B cell (primary cell): ENCODE measurements around the gene HS6ST3. TPM values are rescaled to one million over a fixed set of nuclear protein-coding genes. Genes with fewer than 3 reads are reported as not detected.

ENCODE experiments used
- ATAC-seq: fragments of 200-7000 bp; cut with Tn5 transposase; one replicate; pipeline ENCODE4 v1.10.0; 2021; ENCODE audit warnings: low read depth, mild to moderate bottlenecking, moderate number of reproducible peaks, moderate library complexity
- CTCF ChIA-PET: fragments of 350-600 bp; sonication (Branson Sonifier 250); formaldehyde crosslinking; loops from one replicate; lab custom pipeline; 2021; ENCODE audit warnings: antibody characterized with exemption, inconsistent platforms; lab: Charles Lee
- POLR2A ChIA-PET: fragments of 350-600 bp; sonication (Branson Sonifier 250); formaldehyde crosslinking; loops from one replicate; lab custom pipeline; 2021; ENCODE audit warnings: antibody characterized with exemption; lab: Charles Lee
- DNase-seq: peaks from one replicate; pipeline ENCODE4 v3.0.0; 2013
- H2AFZ ChIP-seq: 2 replicates; pipeline ENCODE4 v1.6.1; 2012; ENCODE audit warnings: mild to moderate bottlenecking, low read depth, low read length; ENCODE audit not compliant: insufficient read depth, poor library complexity, severe bottlenecking
- H3K27ac ChIP-seq, 2 donors: 1 replicate in 1 of 2; 2 replicates in 1 of 2; pipeline ENCODE4 v1.5.1; 2012 to 2013; ENCODE audit warnings: low read length in 2 of 2, mild to moderate bottlenecking in 2 of 2, moderate library complexity in 1 of 2
- H3K27me3 ChIP-seq, 4 experiments: fragments of 200-600 bp in 1 of 4; sonication (generic) in 1 of 4; replicated peaks in 1 of 4; 1 replicate in 2 of 4; 2 replicates in 2 of 4; pipeline versions ENCODE4 v1.6.1 to v1.7.0; 2013 to 2016; ENCODE audit warnings: low read length in 3 of 4, mild to moderate bottlenecking in 2 of 4, mixed read lengths in 1 of 4, moderate library complexity in 1 of 4; ENCODE audit not compliant: insufficient read depth in 4 of 4, control insufficient read depth in 3 of 4; ENCODE audit errors: control extremely low read depth in 1 of 4
- H3K36me3 ChIP-seq, 2 experiments: replicated peaks in 1 of 2; 1 replicate in 1 of 2; 2 replicates in 1 of 2; pipeline versions ENCODE4 v1.6.1 to v1.7.1; 2013; ENCODE audit warnings: low read length in 1 of 2; ENCODE audit not compliant: insufficient read depth in 2 of 2, control insufficient read depth in 1 of 2; ENCODE audit errors: control extremely low read depth in 1 of 2, extremely low read depth in 1 of 2
- H3K4me1 ChIP-seq, 2 donors: fragments of 200-600 bp in 1 of 2; sonication (generic) in 1 of 2; 1 replicate in 1 of 2; 2 replicates in 1 of 2; pipeline versions ENCODE4 v1.5.1 to v1.6.1; 2013 to 2017; ENCODE audit warnings: low read length in 2 of 2; ENCODE audit not compliant: control insufficient read depth in 2 of 2, insufficient read depth in 2 of 2
- H3K4me2 ChIP-seq: replicated peaks from 2 replicates; pipeline ENCODE3; 2012; ENCODE audit warnings: mild to moderate bottlenecking, low read depth, low read length; ENCODE audit not compliant: poor library complexity, severe bottlenecking
- H3K4me3 ChIP-seq, 5 experiments: fragments of 200-600 bp in 1 of 5; sonication (generic) in 1 of 5; 1 replicate in 3 of 5; 2 replicates in 2 of 5; pipeline versions ENCODE4 v1.5.1 to v1.7.0; 2011 to 2016; ENCODE audit warnings: low read length in 4 of 5, mild to moderate bottlenecking in 4 of 5, low read depth in 2 of 5, control low read depth in 1 of 5, moderate library complexity in 1 of 5; ENCODE audit not compliant: insufficient read depth in 1 of 5; ENCODE audit errors: control extremely low read depth in 1 of 5, extremely low read depth in 1 of 5
- H3K79me2 ChIP-seq: fragments of 200-600 bp; sonication (generic); one replicate; pipeline ENCODE4 v1.6.0; 2016; ENCODE audit warnings: low read length; ENCODE audit not compliant: control insufficient read depth, insufficient read depth
- H3K9ac ChIP-seq: fragments of 200-600 bp; sonication (generic); 2 replicates; pipeline ENCODE4 v1.6.1; 2017; ENCODE audit warnings: mild to moderate bottlenecking, low read length, moderate library complexity
- H3K9me3 ChIP-seq, 3 donors: one replicate each; pipeline versions ENCODE4 v1.6.1 to v1.7.1; 2013; ENCODE audit warnings: low read length in 2 of 3; ENCODE audit not compliant: control insufficient read depth in 2 of 3, insufficient read depth in 1 of 3; ENCODE audit errors: control extremely low read depth in 1 of 3
- H4K20me1 ChIP-seq: 2 replicates; pipeline ENCODE4 v1.6.0; 2012; ENCODE audit warnings: mild to moderate bottlenecking, low read length; ENCODE audit not compliant: insufficient read depth, control insufficient read depth, poor library complexity, severe bottlenecking
- H3K27ac Mint-ChIP-seq: one replicate; pipeline ENCODE4 v1.8.0; 2021; ENCODE audit warnings: mixed read lengths
- H3K27me3 Mint-ChIP-seq: one replicate; pipeline ENCODE4 v1.8.0; 2021; ENCODE audit warnings: mixed read lengths
- H3K4me1 Mint-ChIP-seq: one replicate; pipeline ENCODE4 v1.8.0; 2021; ENCODE audit warnings: mixed read lengths
- H3K4me3 Mint-ChIP-seq: one replicate; pipeline ENCODE4 v1.8.0; 2021; ENCODE audit warnings: mixed read lengths
- H3K9me3 Mint-ChIP-seq: one replicate; pipeline ENCODE4 v1.8.0; 2022; ENCODE audit warnings: mixed read lengths; ENCODE audit not compliant: insufficient read depth
- EZH2 ChIP-seq: IDR thresholded peaks from 2 replicates; pipeline ENCODE4 v1.6.1; 2012; ENCODE audit warnings: borderline replicate concordance, low read depth, mild to moderate bottlenecking, moderate library complexity, low read length; ENCODE audit not compliant: insufficient read depth, poor library complexity, severe bottlenecking
- WGBS: methylation state at CpG from one replicate; pipeline ENCODE4 v1.1.5; 2013; ENCODE audit warnings: missing lambda C conversion rate; ENCODE audit not compliant: insufficient coverage; 5-methylcytosine and 5-hydroxymethylcytosine counted together
- intact Hi-C: fragments of 100-400 bp; cut with micrococcal nuclease; formaldehyde crosslinking; loops from one replicate; pipeline ENCODE4 v1.10.0; 2022
- polyA plus RNA-seq: library from polyadenylated mRNA; depleted of rRNA; stranded (reverse); fragments of >200 nt; gene quantifications from 2 replicates; pipeline ENCODE4 v1.2.3, GENCODE V29; 2012
- total RNA-seq, 2 donors: library from RNA; stranded (reverse); fragments of 120-200 nt in 1 of 2; gene quantifications; 1 replicate in 1 of 2; 2 replicates in 1 of 2; pipeline versions ENCODE4 v1.2.3 to v1.2.4, GENCODE V29; 2013 to 2022
- TF ChIP-seq, protein P1 (sequence below): fragments of 200-600 bp; IDR thresholded peaks from one replicate; pipeline ENCODE4 v1.8.0; 2022; ENCODE audit warnings: antibody characterized with exemption, mild to moderate bottlenecking

Gene HS6ST3
- total and polyA plus RNA-seq, 2 donors (not counting 1 experiment from before 2014, with no cell fraction given): not detected

DNA sequence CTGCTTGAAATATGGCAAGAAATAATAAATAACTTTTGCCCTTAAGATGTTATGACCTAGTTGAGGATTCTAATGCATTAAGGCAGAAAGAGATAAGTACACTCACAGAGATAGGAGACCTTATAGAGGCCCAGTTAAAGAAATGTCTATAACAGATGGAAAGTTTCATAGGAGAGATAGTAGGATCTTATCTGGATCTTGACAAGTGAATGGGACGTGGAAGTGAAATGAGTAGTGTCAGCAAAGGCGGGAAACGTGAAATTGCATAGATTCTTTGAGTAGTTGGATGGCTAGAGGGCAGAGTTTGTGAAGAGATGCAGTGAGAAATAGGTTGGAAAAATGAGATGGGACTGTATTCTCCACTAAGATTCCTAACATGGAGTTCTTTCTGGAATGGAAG is 71.2 kb downstream of the HS6ST3 start:
- no peak overlapping the region for H3K9ac ChIP-seq
- no peak overlapping the region for H3K4me2 ChIP-seq
- Mint-ChIP-seq H3K27me3 (no peaks in the 10 kb centered on the region), H3K4me1 (no peaks in the 10 kb centered on the region), H3K4me3 (no peak overlapping the region), H3K27ac (no peak overlapping the region), H3K9me3 (no peaks in the 10 kb centered on the region)
- ATAC-seq (no peak), DNase-seq (no peak)
- TF ChIP-seq EZH2: no peak
- TF ChIP-seq, protein P1, sequence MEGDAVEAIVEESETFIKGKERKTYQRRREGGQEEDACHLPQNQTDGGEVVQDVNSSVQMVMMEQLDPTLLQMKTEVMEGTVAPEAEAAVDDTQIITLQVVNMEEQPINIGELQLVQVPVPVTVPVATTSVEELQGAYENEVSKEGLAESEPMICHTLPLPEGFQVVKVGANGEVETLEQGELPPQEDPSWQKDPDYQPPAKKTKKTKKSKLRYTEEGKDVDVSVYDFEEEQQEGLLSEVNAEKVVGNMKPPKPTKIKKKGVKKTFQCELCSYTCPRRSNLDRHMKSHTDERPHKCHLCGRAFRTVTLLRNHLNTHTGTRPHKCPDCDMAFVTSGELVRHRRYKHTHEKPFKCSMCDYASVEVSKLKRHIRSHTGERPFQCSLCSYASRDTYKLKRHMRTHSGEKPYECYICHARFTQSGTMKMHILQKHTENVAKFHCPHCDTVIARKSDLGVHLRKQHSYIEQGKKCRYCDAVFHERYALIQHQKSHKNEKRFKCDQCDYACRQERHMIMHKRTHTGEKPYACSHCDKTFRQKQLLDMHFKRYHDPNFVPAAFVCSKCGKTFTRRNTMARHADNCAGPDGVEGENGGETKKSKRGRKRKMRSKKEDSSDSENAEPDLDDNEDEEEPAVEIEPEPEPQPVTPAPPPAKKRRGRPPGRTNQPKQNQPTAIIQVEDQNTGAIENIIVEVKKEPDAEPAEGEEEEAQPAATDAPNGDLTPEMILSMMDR: no peak
- 71% methylated on average over 3 of the region's 3 CpGs for WGBS
- H3K27me3 ChIP-seq: no peaks in the 10 kb centered on the region
- no peaks in the 10 kb centered on the region for H3K36me3 ChIP-seq
- H3K4me3 ChIP-seq: no peak overlapping the region
- H3K79me2 ChIP-seq: no peaks in the 10 kb centered on the region
- intact Hi-C loops: no loop called here
- CTCF ChIA-PET: no interaction called here
- H3K27ac ChIP-seq: no peak overlapping the region
- no peak overlapping the region for H2AFZ ChIP-seq
- peaks cover 0 to 2% (median 0%) of the 10 kb centered on the region in 3 donors for H3K9me3 ChIP-seq
- H4K20me1 ChIP-seq: no peaks in the 10 kb centered on the region
- no peaks in the 10 kb centered on the region for H3K4me1 ChIP-seq
- POLR2A ChIA-PET: no interaction called here

DNA sequence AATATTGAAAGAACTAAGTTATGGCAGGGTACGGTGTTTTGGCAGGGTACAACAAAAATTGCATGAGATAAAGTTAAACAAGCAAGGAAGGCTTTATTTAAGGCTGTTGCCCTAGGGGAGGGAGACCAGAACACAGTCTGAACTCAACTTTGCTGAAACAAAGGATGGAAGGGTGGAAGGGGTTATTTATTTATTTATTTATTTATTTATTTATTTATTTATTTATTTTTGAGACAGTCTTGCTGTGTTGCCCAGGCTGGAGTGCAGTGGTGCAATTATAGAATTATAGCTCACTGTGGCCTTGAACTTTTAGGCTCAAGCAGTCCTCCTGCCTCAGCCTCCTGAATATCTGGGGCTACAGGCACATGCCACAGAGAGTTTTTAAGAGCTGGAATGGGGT is 75.9 kb downstream of the HS6ST3 start:
- no peak overlapping the region for H2AFZ ChIP-seq
- no peak overlapping the region for H3K9ac ChIP-seq
- H3K4me1 ChIP-seq: no peaks in the 10 kb centered on the region
- H3K4me2 ChIP-seq: no peak overlapping the region
- Mint-ChIP-seq H3K4me1 (no peaks in the 10 kb centered on the region), H3K27me3 (no peaks in the 10 kb centered on the region), H3K9me3 (no peaks in the 10 kb centered on the region), H3K4me3 (no peak overlapping the region), H3K27ac (no peak overlapping the region)
- H4K20me1 ChIP-seq: no peaks in the 10 kb centered on the region
- no peaks in the 10 kb centered on the region for H3K79me2 ChIP-seq
- no peak for TF ChIP-seq EZH2
- TF ChIP-seq, protein P1: no peak
- intact Hi-C loops: no loop called here
- ChIA-PET POLR2A (no interaction called here), CTCF (no interaction called here)
- H3K27ac ChIP-seq: no peak overlapping the region
- no peaks in the 10 kb centered on the region for H3K9me3 ChIP-seq
- no peaks in the 10 kb centered on the region for H3K27me3 ChIP-seq
- ATAC-seq: no peak
- H3K4me3 ChIP-seq: no peak overlapping the region
- 88% methylated on average over 1 of the region's 1 CpG for WGBS
- no peak for DNase-seq
- H3K36me3 ChIP-seq: no peaks in the 10 kb centered on the region
